ENCODE measurements around the gene CTXN1.
"Not testable (repeated sequence)": the region's sequence is repeated elsewhere in the genome, so short reads cannot be mapped to it uniquely, and the experiment has no call there.

The CTXN1 gene

GRCh38 chr19:7900401-7900870, 25.5 kb downstream of the CTXN1 start:
- no peak for DNase-seq (ENCODE audit: low read depth)

- no peak for DNase-seq (ENCODE audit: low read depth)
These were observed 26.1 kb downstream of the CTXN1 start for GRCh38 chr19:7899751-7900378.

GRCh38 chr19:7898967-7899366, 27.0 kb downstream of the CTXN1 start:
- no peak for DNase-seq (ENCODE audit: low read depth)

- DNase-seq (ENCODE audit: low read depth), result no peak
These were observed 28.6 kb downstream of the CTXN1 start for GRCh38 chr19:7897292-7897691.

DNA sequence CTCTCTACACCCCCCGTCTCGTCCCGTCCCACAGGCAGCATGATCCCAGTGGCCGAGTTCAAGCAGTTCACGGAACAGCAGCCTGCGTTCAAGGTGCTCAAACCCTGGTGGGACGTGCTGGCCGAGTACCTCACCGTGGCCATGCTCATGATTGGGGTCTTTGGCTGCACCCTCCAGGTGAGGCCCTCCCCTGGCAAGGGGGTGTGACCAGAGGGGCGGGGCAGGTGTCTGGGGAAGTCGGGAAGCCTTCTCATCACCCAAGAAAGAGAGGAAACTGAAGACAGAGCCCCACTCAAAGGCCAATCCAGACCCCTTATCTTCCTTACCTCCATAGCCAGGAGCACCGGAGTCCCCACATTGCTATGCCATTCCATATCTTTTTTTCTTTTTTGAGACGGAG, 30.4 kb downstream of the CTXN1 start:
- DNase-seq (ENCODE audit: low read depth), result no peak

GRCh38 chr19:7894612-7895309, 31.2 kb downstream of the CTXN1 start:
- no peak for DNase-seq (ENCODE audit: low read depth)

- not testable (repeated sequence) for DNase-seq (ENCODE audit: low read depth)
These were observed 32.4 kb downstream of the CTXN1 start for GRCh38 chr19:7893362-7894101.

- DNase-seq (ENCODE audit: low read depth), result no peak
These were observed 37.1 kb downstream of the CTXN1 start for GRCh38 chr19:7888826-7889217.

GRCh38 chr19:7888145-7888825, 37.6 kb downstream of the CTXN1 start, which contains the start of gene LRRC8E:
TSS of gene LRRC8E (plus strand) at chr19:7888510. CDS start at chr19:7895604, 7,094 bp downstream.
- DNase-seq (ENCODE audit: low read depth), result no peak

- no peak for DNase-seq (ENCODE audit: low read depth)
These were observed 38.4 kb downstream of the CTXN1 start for GRCh38 chr19:7887408-7888144.

DNA sequence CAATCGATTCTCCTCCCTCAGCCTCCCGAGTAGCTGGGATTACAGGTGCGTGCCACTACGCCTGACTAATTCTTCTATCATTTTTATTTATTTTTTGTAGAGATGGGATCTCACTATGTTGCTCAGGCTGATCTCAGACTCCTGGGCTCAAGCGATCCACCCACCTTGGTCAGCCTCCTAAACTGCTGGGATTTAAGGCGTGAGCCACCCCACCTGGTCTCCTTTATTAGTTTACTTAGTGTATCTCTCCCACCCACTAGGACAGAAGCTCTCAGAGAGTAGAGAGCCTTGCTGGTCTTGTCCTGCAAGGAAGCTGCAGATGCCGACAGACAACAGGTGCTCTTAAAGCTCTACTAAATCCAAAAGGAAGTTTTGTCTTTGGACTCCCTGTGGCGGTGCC, 40.1 kb downstream of the CTXN1 start:
- DNase-seq (ENCODE audit: low read depth), result no peak

DNA sequence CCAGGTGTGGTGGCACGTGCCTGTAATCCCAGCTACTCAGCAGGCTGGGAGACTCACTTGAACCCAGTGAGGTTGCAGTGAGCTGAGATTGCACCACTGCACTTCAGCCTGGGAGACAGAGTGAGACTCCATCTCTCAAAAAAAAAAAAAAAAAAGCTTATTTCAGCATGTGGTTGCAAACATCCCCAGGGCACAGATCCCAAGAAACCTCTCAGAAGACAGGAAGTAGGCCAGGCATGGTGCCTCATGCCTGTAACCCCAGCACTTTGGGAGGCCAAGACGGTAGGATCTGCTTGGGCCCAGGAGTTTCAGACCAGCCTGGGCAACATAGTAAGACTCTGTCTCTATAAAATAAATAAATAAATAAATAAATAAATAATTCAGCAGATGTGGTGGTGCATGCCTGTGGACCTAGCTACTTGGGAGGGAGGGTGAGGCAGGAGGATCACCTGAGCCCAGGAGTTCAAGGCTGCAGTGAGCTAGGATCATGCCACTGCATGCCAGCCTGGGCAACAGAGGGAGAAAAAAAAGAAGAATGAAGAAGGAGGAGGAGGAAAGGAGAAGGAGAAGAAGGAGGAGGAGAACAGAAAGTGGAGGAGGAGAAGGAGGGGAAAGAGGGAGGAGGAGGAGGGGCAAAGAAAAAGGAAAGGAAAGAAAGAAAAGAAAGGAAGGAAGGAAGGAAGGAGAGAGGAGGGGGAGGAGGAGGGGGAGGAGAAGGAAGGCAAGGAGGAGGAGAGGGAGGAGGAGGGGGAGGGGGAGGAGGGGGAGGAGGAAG, 42.0 kb downstream of the CTXN1 start:
- no peak for DNase-seq (ENCODE audit: low read depth)

- no peak for DNase-seq (ENCODE audit: low read depth)
These were observed 42.8 kb downstream of the CTXN1 start for GRCh38 chr19:7883105-7883504.

GRCh38 chr19:7881910-7882309, 44.0 kb downstream of the CTXN1 start:
- no peak for DNase-seq (ENCODE audit: low read depth)

DNA sequence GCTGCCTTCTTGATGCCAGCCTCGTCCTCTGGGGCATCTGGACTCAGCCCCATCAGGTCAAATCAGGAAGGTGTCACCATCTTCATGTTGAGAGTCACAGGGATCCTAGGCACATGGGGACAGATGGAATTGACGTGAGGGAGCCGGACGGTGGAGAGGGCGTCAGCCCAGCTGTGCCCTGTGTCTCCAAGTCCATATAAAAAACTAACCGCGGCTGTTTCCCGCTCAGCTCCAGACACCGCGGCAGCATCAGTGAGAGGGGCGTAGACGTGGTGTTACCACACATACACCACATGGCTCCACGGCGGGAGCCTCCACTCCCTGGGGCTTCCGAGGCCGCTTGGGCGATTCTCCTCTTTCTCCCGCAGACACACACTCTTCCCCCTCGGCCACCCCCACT, 46.1 kb downstream of the CTXN1 start:
- DNase-seq (ENCODE audit: low read depth), result no peak

DNA sequence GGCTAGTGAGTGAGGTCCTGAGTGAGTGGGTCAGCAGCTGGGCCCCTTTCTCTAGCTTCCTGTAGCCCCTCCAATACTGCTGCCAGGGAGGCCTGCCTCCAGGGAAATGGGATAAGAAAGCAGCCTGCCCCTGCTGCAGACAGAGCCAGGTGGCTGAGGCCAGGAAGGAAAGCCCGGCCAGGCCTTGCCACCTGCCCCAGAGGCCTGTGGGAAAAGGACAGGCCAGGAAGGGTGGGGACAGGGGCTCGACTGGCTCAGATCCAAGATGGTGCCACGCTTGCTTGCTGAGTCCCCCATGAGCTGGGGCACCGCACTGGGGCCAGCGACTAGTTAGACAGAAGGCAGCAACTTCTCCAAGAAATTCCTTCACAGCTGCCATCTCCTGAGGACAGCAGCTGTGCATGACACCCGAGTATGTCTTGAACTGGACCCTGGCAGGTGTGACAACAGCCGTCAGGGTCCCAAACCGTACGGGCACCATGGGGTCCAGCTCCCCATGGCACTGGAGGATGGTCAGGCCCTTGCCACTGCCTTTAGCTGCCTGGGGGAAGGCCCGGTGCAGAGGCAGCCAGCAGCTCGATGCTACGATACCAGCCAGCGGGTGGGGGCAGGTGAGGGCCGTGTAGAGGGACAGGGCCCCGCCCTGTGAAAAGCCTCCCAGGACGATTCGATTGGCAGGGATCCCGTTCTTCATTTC, 46.7 kb downstream of the CTXN1 start:
- DNase-seq (ENCODE audit: low read depth), result no peak

- no peak for DNase-seq (ENCODE audit: low read depth)
These were observed 48.6 kb downstream of the CTXN1 start for GRCh38 chr19:7877249-7877836.

DNA sequence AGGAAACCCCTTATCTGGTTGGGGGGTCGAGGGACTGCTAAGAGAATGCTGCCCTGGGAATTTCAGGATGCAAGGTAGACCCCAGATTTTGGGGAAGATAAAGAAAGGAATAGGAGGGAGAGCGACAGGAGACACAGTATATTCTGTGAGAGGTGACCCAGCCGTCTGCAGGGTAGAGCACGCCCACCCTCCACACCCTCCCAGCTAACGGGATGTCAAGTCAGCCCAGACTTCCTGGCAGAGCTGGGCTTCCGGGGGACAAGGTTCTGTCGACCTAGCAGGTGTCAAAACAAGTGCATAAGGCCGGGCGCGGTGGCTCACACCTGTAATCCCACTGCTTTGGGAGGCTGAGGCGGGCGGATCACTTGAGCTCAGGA, 51.0 kb downstream of the CTXN1 start:
- no peak for DNase-seq (ENCODE audit: low read depth)
